ENCODE data around the gene CLASRP. TPM values are rescaled to one million over a fixed set of nuclear protein-coding genes. Genes with fewer than 3 reads are reported as not detected.

The CLASRP gene
- total RNA-seq, 2 donors from 2014 or later = 67.1 to 90.3 TPM

GRCh38 chr19:45008552-45008951 lies 30.3 kb upstream of the CLASRP start:
- Histone ChIP-seq H3K36me3 (ENCODE audit: control insufficient read depth, insufficient read depth, low read length) (peaks cover 12% of the 10 kb centered on the region), H3K4me1 (ENCODE audit: control insufficient read depth, insufficient read depth, low read length) (no peaks in the 10 kb centered on the region), H3K9me3 (ENCODE audit: control insufficient read depth, low read length) (no peaks in the 10 kb centered on the region), H3K27ac (ENCODE audit: low read depth, low read length) (no peak overlapping the region), H3K9ac (ENCODE audit: extremely low read depth, low read length, poor library complexity, severe bottlenecking) (no peak overlapping the region), H3K4me3 (ENCODE audit: low read length) (no peak overlapping the region), H3K27me3 (ENCODE audit: control insufficient read depth, insufficient read depth, low read length, poor library complexity, severe bottlenecking) (no peaks in the 10 kb centered on the region)
- H3K4me1 Mint-ChIP-seq = no peaks in the 10 kb centered on the region
- H3K9me3 Mint-ChIP-seq = no peaks in the 10 kb centered on the region
- no peak for TF ChIP-seq CTCF (conservative IDR thresholded peaks at IDR 0.05)
- 87 to 88% methylated on average over 9 to 10 of the region's 10 CpGs for WGBS, 2 experiments (ENCODE audit: insufficient coverage in 1 of 2, insufficient read length in 1 of 2)
- no peak overlapping the region for H3K4me3 Mint-ChIP-seq
- H3K27ac Mint-ChIP-seq = peak overlapping the region; percentile 58
- H3K36me3 Mint-ChIP-seq (ENCODE audit: low read depth) = peaks cover 21% of the 10 kb centered on the region
- DNase-seq = peak; percentile 61
- H3K27me3 Mint-ChIP-seq (ENCODE audit: insufficient read depth) = no peaks in the 10 kb centered on the region

- H3K27me3 Mint-ChIP-seq (ENCODE audit: insufficient read depth) = no peaks in the 10 kb centered on the region
- no peak for TF ChIP-seq CTCF (conservative IDR thresholded peaks at IDR 0.05)
- H3K4me3 Mint-ChIP-seq = no peak overlapping the region
These were observed 29.1 kb upstream of the CLASRP start for GRCh38 chr19:45009625-45010255.

GRCh38 chr19:45010306-45010705 lies 28.5 kb upstream of the CLASRP start:
- Histone ChIP-seq H3K27me3 (ENCODE audit: control insufficient read depth, insufficient read depth, low read length, poor library complexity, severe bottlenecking) (no peaks in the 10 kb centered on the region), H3K4me3 (ENCODE audit: low read length) (no peak overlapping the region), H3K4me1 (ENCODE audit: control insufficient read depth, insufficient read depth, low read length) (no peaks in the 10 kb centered on the region), H3K36me3 (ENCODE audit: control insufficient read depth, insufficient read depth, low read length) (peaks cover 16% of the 10 kb centered on the region), H3K27ac (ENCODE audit: low read depth, low read length) (no peak overlapping the region), H3K9ac (ENCODE audit: extremely low read depth, low read length, poor library complexity, severe bottlenecking) (no peak overlapping the region), H3K9me3 (ENCODE audit: control insufficient read depth, low read length) (no peaks in the 10 kb centered on the region)
- H3K27ac Mint-ChIP-seq = no peak overlapping the region
- TF ChIP-seq CTCF (conservative IDR thresholded peaks at IDR 0.05) = no peak
- H3K27me3 Mint-ChIP-seq (ENCODE audit: insufficient read depth) = no peaks in the 10 kb centered on the region
- WGBS, 2 experiments (ENCODE audit: insufficient coverage in 1 of 2, insufficient read length in 1 of 2) = 83 to 89% methylated on average over 5 of the region's 6 CpGs
- no peaks in the 10 kb centered on the region for H3K9me3 Mint-ChIP-seq
- H3K4me1 Mint-ChIP-seq = no peaks in the 10 kb centered on the region
- peaks cover 25% of the 10 kb centered on the region for H3K36me3 Mint-ChIP-seq (ENCODE audit: low read depth)
- no peak overlapping the region for H3K4me3 Mint-ChIP-seq
- DNase-seq = no peak

More at GRCh38 chr19:45009625-45010255, 29.1 kb upstream of the CLASRP start:
- H3K9me3 Mint-ChIP-seq = no peaks in the 10 kb centered on the region
- Histone ChIP-seq H3K27me3 (ENCODE audit: control insufficient read depth, insufficient read depth, low read length, poor library complexity, severe bottlenecking) (no peaks in the 10 kb centered on the region), H3K36me3 (ENCODE audit: control insufficient read depth, insufficient read depth, low read length) (peaks cover 15% of the 10 kb centered on the region), H3K9ac (ENCODE audit: extremely low read depth, low read length, poor library complexity, severe bottlenecking) (no peak overlapping the region), H3K9me3 (ENCODE audit: control insufficient read depth, low read length) (no peaks in the 10 kb centered on the region), H3K4me3 (ENCODE audit: low read length) (no peak overlapping the region), H3K27ac (ENCODE audit: low read depth, low read length) (no peak overlapping the region), H3K4me1 (ENCODE audit: control insufficient read depth, insufficient read depth, low read length) (no peaks in the 10 kb centered on the region)
- peak overlapping the region; percentile 19 for H3K27ac Mint-ChIP-seq
- DNase-seq = no peak
- H3K36me3 Mint-ChIP-seq (ENCODE audit: low read depth) = peaks cover 23% of the 10 kb centered on the region
- 90 to 91% methylated on average over 7 to 9 of the region's 9 CpGs for WGBS, 2 experiments (ENCODE audit: insufficient coverage in 1 of 2, insufficient read length in 1 of 2)
- H3K4me1 Mint-ChIP-seq = no peaks in the 10 kb centered on the region

All from endodermal cell (in vitro differentiated cells).